ENCODE results near the gene EPHB6. TPM values are rescaled to one million over a fixed set of nuclear protein-coding genes. Genes with fewer than 3 reads are reported as not detected.

Gene EPHB6
- total and polyA plus RNA-seq, 10 of the 15 experiments (the other 5 are each of a cell fraction or from before 2014, with no cell fraction given): 0.06 to 1.3 (median 0.37) TPM; not detected in 2

DNA sequence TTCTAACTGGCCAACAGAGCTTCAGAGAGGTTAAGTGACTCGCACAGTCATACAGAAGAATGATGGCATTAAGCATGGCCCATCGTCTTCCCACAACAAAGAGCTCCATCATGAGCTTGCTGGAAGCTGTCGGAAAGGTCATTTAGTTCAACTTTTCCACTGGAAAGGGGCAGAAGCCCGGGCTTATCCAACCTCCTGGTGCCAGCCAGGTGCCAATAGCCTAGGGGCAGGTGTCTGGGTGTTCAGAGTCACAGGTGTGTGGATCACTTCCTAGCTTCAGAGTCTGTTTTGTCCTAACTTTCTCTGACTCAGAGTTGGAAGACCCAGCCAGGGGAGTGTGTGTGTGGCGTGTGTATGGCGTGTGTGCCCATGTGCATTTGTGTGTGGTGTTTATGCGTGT is 32.0 kb downstream of the EPHB6 start:
- Histone ChIP-seq H4K20me1 (ENCODE audit: control insufficient read depth, insufficient read depth) (no peaks in the 10 kb centered on the region), H3K9me3 (replicated peaks; ENCODE audit: control insufficient read depth, insufficient read depth, low read length) (no peaks in the 10 kb centered on the region), H3K27me3 (replicated peaks in 1 of 2; ENCODE audit: control insufficient read depth in 2 of 2, insufficient read depth in 2 of 2, low read length in 1 of 2) (0 out of 4 replicates have a peak, but pooled peaks cover 0 to 2% of the 10 kb centered on the region in 2 experiments), H2AFZ (ENCODE audit: control insufficient read depth, low read depth, low read length) (no peak overlapping the region), H3K9ac (ENCODE audit: control insufficient read depth, insufficient read depth, low read length) (no peak overlapping the region), H3K4me1 (ENCODE audit: control insufficient read depth, insufficient read depth, low read length) (no peaks in the 10 kb centered on the region), H3K79me2 (ENCODE audit: control insufficient read depth, insufficient read depth, low read length) (no peaks in the 10 kb centered on the region), H3K27ac (ENCODE audit: control insufficient read depth, insufficient read depth) (no peak overlapping the region), H3K36me3 (ENCODE audit: control insufficient read depth in 2 of 2, insufficient read depth in 2 of 2, low read length in 1 of 2) (no peaks in the 10 kb centered on the region), H3K4me3 (no peak overlapping the region), H3K4me2 (ENCODE audit: control insufficient read depth, insufficient read depth) (no peak overlapping the region)
- intact Hi-C loops (cut with micrococcal nuclease; ENCODE audit: unreplicated experiment): no loop called here
- no peak for DNase-seq (ENCODE audit: low read depth, low spot score)
- TF ChIP-seq NFYB (IDR thresholded peaks at IDR 0.05; ENCODE audit: insufficient read depth, low read depth, low read length) (no peak), NR2C2 (IDR thresholded peaks at IDR 0.05; ENCODE audit: borderline replicate concordance, control insufficient read depth, insufficient read length, low read depth) (no peak)
- TF ChIP-seq, protein P1, sequence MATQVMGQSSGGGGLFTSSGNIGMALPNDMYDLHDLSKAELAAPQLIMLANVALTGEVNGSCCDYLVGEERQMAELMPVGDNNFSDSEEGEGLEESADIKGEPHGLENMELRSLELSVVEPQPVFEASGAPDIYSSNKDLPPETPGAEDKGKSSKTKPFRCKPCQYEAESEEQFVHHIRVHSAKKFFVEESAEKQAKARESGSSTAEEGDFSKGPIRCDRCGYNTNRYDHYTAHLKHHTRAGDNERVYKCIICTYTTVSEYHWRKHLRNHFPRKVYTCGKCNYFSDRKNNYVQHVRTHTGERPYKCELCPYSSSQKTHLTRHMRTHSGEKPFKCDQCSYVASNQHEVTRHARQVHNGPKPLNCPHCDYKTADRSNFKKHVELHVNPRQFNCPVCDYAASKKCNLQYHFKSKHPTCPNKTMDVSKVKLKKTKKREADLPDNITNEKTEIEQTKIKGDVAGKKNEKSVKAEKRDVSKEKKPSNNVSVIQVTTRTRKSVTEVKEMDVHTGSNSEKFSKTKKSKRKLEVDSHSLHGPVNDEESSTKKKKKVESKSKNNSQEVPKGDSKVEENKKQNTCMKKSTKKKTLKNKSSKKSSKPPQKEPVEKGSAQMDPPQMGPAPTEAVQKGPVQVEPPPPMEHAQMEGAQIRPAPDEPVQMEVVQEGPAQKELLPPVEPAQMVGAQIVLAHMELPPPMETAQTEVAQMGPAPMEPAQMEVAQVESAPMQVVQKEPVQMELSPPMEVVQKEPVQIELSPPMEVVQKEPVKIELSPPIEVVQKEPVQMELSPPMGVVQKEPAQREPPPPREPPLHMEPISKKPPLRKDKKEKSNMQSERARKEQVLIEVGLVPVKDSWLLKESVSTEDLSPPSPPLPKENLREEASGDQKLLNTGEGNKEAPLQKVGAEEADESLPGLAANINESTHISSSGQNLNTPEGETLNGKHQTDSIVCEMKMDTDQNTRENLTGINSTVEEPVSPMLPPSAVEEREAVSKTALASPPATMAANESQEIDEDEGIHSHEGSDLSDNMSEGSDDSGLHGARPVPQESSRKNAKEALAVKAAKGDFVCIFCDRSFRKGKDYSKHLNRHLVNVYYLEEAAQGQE (IDR thresholded peaks at IDR 0.05; ENCODE audit: low read depth, low read length): no peak
- ChIA-PET CTCF (interaction anchor here (0.9 to 1.1 kb wide), 2 partner anchors 116 to 119 kb away, joined by 3 read pairs; no protein-coding TSS in a partner anchor), RAD21 (ENCODE audit: unreplicated experiment) (interaction anchor here (1.0 kb wide), 1 partner anchor 33 kb away, joined by 3 read pairs; no protein-coding TSS in a partner anchor), POLR2A (no interaction called here), SMC1A (ENCODE audit: uncharacterized antibody, unreplicated experiment) (interaction anchor here (0.7 kb wide), 1 partner anchor 107 kb away, joined by 3 read pairs; no protein-coding TSS in a partner anchor)
- in situ Hi-C loops (cut with MboI): no loop called here
- WGBS (ENCODE audit: insufficient coverage, insufficient replicate concordance, low lambda C conversion rate, missing lambda C conversion rate): 35% methylated on average over 7 of the region's 7 CpGs
- ATAC-seq: no peak
- FAIRE-seq: no peak
- no TSS peak for BruUV-seq (replicated peaks)
